GM20431 (cell line): Measurements from ENCODE around the gene SPEN.

Experiments
- in situ Hi-C: fragments of 300-500 bp; cut with MseI, MboI; formaldehyde crosslinking; loops from one replicate; pipeline ENCODE4 v1.15.0; 2020; ENCODE audit warnings: low sequenced_read_pairs; ENCODE audit not compliant: unreplicated experiment

SPEN gene

DNA sequence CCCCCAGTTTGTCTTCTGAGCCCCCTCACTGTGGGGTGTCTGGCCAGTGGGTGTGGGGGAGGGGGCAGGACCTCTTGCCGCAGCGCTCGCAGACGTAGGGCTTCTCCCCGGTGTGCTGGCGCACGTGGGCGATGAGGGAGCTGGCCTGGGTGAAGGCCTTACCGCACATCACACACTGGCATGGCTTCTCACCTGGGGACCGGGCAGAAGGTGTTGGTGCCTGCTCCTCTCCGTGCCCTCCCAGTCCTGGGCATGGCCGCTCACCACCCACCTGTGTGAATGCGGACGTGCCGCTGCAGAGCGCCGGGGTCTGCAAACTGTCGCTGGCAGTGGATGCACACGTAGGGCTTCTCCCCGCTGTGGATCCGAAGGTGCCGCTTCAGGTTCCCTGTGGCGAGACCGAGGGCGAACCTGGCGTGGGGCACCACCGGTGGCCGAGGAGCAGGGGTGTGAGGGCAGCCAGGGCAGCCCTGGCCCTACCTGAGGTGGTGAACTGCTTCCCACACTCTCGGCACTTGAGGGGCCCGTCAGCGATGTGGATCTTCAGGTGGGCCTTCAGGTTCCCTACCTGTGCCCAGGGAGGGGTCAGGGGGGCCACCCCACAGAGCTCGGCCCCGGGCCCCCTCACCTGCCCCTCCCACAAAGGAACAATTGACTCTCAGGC, 96.0 kb downstream of the SPEN start:
- in situ Hi-C loops, result no loop called here

DNA sequence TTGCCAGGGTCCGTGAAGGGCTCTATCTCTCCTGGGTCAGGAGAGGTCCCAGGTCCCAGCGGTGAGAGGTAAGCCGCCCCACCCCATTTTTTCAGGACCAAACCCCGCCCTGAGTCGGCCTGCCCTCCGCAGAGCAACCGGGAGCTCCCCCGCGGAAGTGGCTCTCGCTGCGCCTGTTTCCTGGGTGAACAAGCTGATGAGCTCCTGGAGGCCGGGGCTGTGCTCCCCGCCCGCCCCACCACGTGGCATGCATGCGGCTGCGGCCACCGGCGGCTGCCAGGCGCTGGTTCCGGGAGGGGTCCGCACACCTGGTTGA, 96.4 kb downstream of the SPEN start:
- in situ Hi-C loops, result no loop called here

DNA sequence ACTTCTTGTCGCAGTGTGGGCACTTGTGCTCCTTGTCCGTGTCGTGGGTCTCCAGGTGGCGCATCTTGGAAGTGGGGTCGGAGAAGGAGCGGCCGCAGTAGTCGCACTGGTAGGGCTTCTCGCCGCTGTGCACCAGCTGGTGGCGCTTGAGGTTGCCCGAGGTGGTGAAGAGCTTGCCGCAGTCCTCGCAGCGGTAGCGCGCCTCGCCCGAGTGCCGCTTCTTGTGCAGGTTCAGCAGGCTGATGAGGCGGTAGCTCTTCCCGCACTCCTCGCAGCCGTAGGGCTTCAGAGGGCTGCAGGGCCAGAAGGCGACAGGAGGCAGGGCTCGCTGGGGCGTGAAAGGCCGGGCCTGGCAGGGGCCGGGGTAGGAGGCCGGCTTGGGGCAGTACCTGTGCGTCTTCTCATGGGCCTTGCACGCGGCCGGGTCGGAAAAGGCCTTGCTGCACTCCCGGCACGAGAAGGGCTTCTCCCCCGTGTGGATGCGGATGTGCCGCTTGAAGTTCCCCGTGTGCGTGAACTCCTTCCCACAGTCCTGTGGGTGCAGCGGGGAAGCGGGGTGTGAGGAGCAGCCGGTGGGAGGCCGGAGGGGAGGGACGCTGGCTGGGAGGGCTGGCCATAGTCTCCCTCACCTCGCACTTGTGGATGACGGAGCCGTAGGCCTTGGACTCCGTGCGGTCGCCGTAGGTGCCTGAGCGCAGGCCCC, 97.0 kb downstream of the SPEN start:
- in situ Hi-C loops, result no loop called here

GRCh38 chr1:15945011-15945831, 97.7 kb downstream of the SPEN start:
- in situ Hi-C loops, result no loop called here

DNA sequence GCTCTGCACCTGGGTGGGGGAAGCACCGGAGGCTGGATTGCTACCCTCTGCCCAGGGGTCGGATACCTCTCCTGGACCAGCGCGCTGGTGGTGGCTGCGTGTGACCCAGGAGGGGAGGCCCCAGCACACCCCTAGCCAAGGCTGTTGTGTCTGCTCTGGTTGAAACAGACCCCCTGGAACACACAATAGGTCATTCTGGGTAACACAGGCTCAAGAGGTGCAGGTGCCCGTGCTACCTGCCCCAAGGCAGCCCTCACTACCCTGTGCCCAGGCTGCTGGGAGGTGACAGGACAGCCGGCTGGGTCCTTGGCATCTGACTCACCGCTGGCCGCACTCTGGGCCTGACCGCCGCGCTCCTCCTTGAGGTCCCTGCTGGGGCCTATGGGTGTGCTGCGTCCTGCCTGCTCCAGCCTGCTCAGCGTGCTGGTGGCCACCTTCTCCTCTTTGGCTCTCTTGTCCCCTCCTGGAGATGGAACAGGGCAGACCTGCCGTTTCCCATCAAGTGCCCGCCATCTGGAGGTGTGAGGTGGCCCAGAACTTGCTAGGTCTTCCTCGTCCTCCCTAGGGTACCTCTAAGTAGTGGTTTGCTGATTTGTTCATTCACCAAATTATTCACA, 98.4 kb downstream of the SPEN start:
- in situ Hi-C loops, result no loop called here

DNA sequence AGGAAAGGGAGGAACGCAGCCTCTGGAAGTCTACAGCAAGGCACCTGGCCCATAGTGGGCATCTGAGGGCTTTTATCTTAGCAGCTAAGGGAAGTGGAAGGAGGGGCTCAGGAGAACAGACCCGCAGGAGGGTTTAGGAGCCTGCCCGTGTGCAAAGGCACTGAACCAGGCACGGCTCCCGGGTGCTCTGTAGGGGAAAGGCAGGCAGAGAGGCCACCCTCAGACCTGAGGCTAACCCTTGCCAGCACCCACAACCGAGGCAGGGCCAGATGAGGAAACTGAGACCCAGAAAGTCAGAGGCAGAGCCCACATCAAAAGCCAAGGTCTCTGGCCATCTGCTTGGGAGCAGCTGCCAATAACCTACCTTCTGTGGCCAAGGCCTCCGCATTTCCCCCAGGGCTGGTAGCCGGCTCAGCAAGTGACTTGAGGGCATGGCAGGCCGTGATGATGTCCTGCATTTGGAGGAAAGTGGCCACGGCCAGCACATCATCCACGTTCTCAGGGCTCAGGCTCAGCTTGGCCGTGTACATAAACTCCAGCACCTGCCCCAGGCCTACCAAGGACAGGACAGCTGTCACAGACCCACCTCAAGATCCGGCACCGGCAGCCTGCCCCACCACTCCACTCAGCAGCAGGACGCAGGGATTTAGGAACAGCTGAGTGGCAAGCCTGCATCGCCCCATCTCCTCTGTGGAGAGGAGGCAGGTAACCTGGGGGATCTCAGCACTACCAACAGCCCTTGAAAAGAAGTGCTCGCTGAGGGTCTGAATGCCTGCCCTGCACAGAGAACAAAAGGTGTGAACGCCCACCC, 99.3 kb downstream of the SPEN start:
- in situ Hi-C loops, result no loop called here

- in situ Hi-C loops, result no loop called here
Measured at GRCh38 chr1:15947382-15948090, 100.0 kb downstream of the SPEN start.

DNA sequence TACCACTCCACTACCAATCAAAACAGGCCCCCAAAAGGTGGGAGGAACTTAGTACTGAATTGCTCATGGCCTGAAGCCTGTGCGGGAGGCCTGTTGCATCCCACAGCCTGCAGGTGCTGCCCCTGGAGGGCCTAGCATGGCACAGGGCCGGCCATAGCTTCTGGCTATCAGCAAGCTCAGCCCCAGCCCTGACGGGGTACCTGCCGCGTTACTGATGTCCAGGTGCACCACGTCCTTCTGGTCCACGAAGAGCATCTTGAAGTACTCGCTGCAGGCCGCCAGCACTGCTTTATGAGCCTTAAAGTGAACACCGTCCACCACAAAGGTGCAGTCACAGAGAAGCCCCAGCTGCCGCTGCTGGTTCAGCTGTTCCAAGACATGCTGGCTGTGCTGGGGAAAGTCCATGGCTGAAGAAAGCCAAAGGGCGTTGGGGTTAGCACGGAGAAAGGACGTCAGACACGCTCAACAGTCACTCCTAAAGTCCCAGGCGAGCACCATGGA, 100.6 kb downstream of the SPEN start:
- in situ Hi-C loops, result no loop called here

GRCh38 chr1:15948595-15949452, 101.3 kb downstream of the SPEN start:
- in situ Hi-C loops, result no loop called here

GRCh38 chr1:15949453-15950245, 102.1 kb downstream of the SPEN start:
- in situ Hi-C loops, result no loop called here

- in situ Hi-C loops, result no loop called here
Measured at GRCh38 chr1:15950302-15950701, 102.8 kb downstream of the SPEN start.

DNA sequence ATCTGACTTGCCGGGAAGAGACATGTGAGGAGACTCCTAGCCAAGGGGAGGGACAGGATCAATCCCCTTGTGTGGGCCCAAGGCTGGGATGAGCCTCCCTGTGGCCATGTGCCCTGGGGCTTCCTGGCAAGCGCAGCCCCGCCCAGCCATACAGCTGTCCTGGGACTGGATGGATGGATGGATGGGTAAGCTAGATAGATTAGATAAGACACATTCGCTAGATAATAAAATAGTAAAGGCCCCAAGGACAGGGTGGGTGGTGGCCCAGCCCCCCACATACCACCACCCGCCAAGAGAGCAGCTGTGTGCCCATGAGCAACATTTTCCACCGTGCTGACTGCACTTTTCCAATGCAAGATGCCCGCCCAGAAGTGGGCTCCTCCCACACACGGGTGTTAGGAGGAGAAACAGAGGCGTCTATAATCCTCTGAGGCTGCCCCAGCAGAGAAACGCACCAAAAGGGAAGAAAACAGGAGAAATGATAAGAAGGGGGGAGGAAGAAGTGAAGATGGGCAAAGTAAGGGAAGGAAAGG, 103.3 kb downstream of the SPEN start:
- in situ Hi-C loops, result no loop called here

DNA sequence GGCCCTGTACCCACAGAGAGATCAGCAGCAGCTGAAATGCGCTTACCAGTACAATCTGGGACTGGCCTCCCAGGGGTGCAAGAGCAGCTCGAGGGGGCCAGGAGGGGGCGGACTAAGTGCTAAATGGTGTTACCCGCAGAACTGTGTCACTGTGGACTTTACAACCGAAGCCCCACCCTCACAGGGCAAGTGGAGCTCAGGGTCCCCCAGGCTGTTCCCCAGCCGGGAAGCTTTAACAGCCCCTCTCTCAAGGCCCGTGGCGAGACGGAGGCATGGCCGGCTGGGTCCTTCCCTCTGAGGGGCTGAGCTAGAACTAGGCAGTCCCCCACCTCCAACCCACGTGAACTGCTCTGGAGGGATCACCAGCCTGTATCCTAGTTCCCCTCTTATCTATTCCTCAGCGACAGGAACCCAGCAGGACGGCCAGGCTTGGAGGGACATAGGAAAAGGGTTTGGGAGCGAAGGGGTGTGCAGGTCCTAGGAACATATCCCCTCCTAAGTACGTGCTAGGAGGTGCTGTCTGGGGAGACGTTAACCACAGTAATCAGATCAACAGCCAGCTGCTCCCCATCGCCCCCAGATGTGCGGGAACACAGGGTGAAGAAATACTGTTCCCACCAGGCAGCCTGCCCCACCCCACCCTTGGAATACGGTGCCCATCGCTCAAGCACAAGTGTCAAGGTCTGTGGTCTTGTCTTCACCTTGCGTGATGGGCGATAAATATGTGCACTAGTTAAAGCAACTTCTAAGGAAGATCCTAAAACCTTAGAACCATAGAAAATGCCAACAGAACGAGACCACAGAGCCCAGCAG, 104.0 kb downstream of the SPEN start:
- in situ Hi-C loops, result no loop called here

GRCh38 chr1:15952317-15953258, 105.1 kb downstream of the SPEN start:
- in situ Hi-C loops, result no loop called here

DNA sequence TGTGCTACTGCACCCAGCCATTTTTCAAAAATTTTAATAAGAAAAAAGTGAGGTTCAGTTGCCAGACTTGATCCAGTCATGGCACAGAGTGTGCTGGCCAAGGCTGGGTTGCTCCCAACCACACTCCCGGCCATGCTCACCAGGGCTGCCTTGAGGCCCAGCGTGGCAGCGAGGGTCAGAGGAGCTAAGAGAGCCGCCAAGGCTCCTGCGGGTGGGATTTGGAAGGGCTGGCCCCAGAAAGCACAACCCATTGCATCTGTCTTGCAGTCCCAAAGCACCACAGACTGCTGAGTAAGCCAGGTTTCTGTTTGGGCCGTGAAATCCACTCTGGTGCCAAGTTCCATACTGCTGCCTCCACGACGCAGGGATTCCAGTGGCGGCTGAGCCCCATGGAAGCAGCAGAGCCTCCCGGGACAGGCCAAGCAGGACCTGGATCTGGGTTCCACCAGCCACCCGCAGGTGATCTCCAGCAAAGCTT, 105.8 kb downstream of the SPEN start:
- in situ Hi-C loops, result no loop called here
